Activated naive CD4-positive, alpha-beta T cell treated with anti-CD3 and anti-CD28 coated beads, Interleukin-2, amount 50 U/mL, for 72 hours (primary cell): ENCODE results near the gene EMC6. TPM values are rescaled to one million over a fixed set of nuclear protein-coding genes. Genes with fewer than 3 reads are reported as not detected.
A peak's percentile ranks its signal among the peaks of the same experiment; 100 is the strongest.

Source experiments
- ATAC-seq, 2 donors: fragments of 150-1000 bp; cut with Tn5 transposase; 2 replicates each; pipeline ENCODE4 v1.10.0; 2021; ENCODE audit warnings: mild to moderate bottlenecking in 2 of 2, moderate library complexity in 2 of 2
- DNase-seq, 2 donors: peaks; one replicate each; pipeline ENCODE4 v3.0.0; 2021 to 2022; ENCODE audit warnings: low spot score in 2 of 2
- H3K27ac Mint-ChIP-seq, 2 donors: one replicate each; pipeline ENCODE4 v1.8.0; 2022; ENCODE audit warnings: mild to moderate bottlenecking in 2 of 2, mixed read lengths in 2 of 2
- H3K36me3 Mint-ChIP-seq, 2 donors: one replicate each; pipeline ENCODE4 v1.8.0; 2022; ENCODE audit warnings: mixed read lengths in 2 of 2
- H3K9me3 Mint-ChIP-seq, 2 donors: one replicate each; pipeline ENCODE4 v1.8.0; 2022; ENCODE audit warnings: mixed read lengths in 2 of 2
- total RNA-seq, 2 donors: library from RNA; stranded (reverse); gene quantifications; one replicate each; pipeline ENCODE4 v1.2.3, GENCODE V29; 2022

The EMC6 gene
- 10 to 100 TPM; 41.6 to 49.8 TPM for total RNA-seq

- H3K36me3 Mint-ChIP-seq, result peaks cover 7% of the 10 kb centered on the region in 2 donors
- ATAC-seq, result peak; percentile 94 to 98
These were observed at the start of gene EMC6, which contains the start of gene TAX1BP3 for GRCh38 chr17:3668279-3669084. Gene EMC6, plus strand, starts transcription at chr17:3668812. Its CDS starts 335 bp downstream, at chr17:3669147. Gene TAX1BP3, minus strand, starts transcription at chr17:3668578. Its CDS starts 52 bp downstream, at chr17:3668526.

GRCh38 chr17:3621146-3621720 is 47.4 kb upstream of the EMC6 start:
- H3K27ac Mint-ChIP-seq, result peak overlapping the region in 1 of 2 donors; percentile 72
- no peak for ATAC-seq
- H3K9me3 Mint-ChIP-seq, result peaks cover 0 to 6% of the 10 kb centered on the region in 2 donors
- DNase-seq, result no peak
- H3K36me3 Mint-ChIP-seq, result peaks cover 21 to 38% of the 10 kb centered on the region in 2 donors

More at GRCh38 chr17:3668279-3669084, at the start of gene EMC6, which contains the start of gene TAX1BP3:
- peak; percentile 100 for DNase-seq
- Mint-ChIP-seq H3K27ac (peak within 1 kb of the TSS; percentile 93 to 96), H3K9me3 (no peaks in the 10 kb centered on the region)

- Mint-ChIP-seq H3K9me3 (no peaks in the 10 kb centered on the region), H3K27ac (no peak overlapping the region), H3K36me3 (peaks cover 11 to 29% of the 10 kb centered on the region in 2 donors)
- ATAC-seq (no peak), DNase-seq (no peak)
These were observed 45.5 kb upstream of the EMC6 start for GRCh38 chr17:3622977-3623594.

- H3K36me3 Mint-ChIP-seq, result peaks cover 0 to 12% of the 10 kb centered on the region in 2 donors
- no peaks in the 10 kb centered on the region for H3K9me3 Mint-ChIP-seq
- no peak overlapping the region for H3K27ac Mint-ChIP-seq
- DNase-seq (no peak), ATAC-seq (no peak)
These were observed 41.5 kb upstream of the EMC6 start for GRCh38 chr17:3626831-3627768.

GRCh38 chr17:3627769-3628167 is 40.8 kb upstream of the EMC6 start:
- Mint-ChIP-seq H3K27ac (no peak overlapping the region), H3K36me3 (peaks cover 0 to 12% of the 10 kb centered on the region in 2 donors), H3K9me3 (no peaks in the 10 kb centered on the region)
- no peak for ATAC-seq
- DNase-seq, result no peak

GRCh38 chr17:3630781-3631180 is 37.8 kb upstream of the EMC6 start:
- no peaks in the 10 kb centered on the region for H3K9me3 Mint-ChIP-seq
- ATAC-seq, result no peak
- no peak overlapping the region for H3K27ac Mint-ChIP-seq
- DNase-seq, result no peak
- H3K36me3 Mint-ChIP-seq, result peaks cover 0 to 12% of the 10 kb centered on the region in 2 donors

- DNase-seq (no peak), ATAC-seq (no peak)
- no peak overlapping the region for H3K27ac Mint-ChIP-seq
- peaks cover 0 to 7% of the 10 kb centered on the region in 2 donors for H3K36me3 Mint-ChIP-seq
- no peaks in the 10 kb centered on the region for H3K9me3 Mint-ChIP-seq
These were observed 36.3 kb upstream of the EMC6 start for GRCh38 chr17:3632287-3632686.

GRCh38 chr17:3635474-3636153 is 33.0 kb upstream of the EMC6 start:
- DNase-seq, result no peak
- Mint-ChIP-seq H3K9me3 (no peaks in the 10 kb centered on the region), H3K27ac (peak overlapping the region; percentile 11 to 62), H3K36me3 (no peaks in the 10 kb centered on the region)
- no peak for ATAC-seq

- no peaks in the 10 kb centered on the region for H3K9me3 Mint-ChIP-seq
- ATAC-seq (peak; percentile 95 to 97), DNase-seq (peak; percentile 96 to 97)
- H3K27ac Mint-ChIP-seq, result peak within 1 kb of the TSS; percentile 94 to 99
- H3K36me3 Mint-ChIP-seq, result no peaks in the 10 kb centered on the region
These were observed 32.3 kb upstream of the EMC6 start, which contains the start of the genes CTNS and SHPK for GRCh38 chr17:3636154-3636907. Gene CTNS, plus strand, starts transcription at chr17:3636760. Its CDS starts 3,447 bp downstream, at chr17:3640207. Gene SHPK, minus strand, starts transcription at chr17:3636250. Its CDS starts 31 bp downstream, at chr17:3636219.

GRCh38 chr17:3636908-3637373 is 31.7 kb upstream of the EMC6 start:
- Mint-ChIP-seq H3K27ac (peak overlapping the region in 1 of 2 donors; percentile 94), H3K9me3 (no peaks in the 10 kb centered on the region), H3K36me3 (no peaks in the 10 kb centered on the region)
- DNase-seq (peak in 1 of 2 donors; percentile 13), ATAC-seq (no peak)

GRCh38 chr17:3639981-3640596 is 28.5 kb upstream of the EMC6 start:
- ATAC-seq (peak; percentile 28 to 40), DNase-seq (peak in 1 of 2 donors; percentile 31)
- H3K9me3 Mint-ChIP-seq, result no peaks in the 10 kb centered on the region
- H3K27ac Mint-ChIP-seq, result peak overlapping the region; percentile 78 to 85
- H3K36me3 Mint-ChIP-seq, result no peaks in the 10 kb centered on the region

- H3K36me3 Mint-ChIP-seq, result no peaks in the 10 kb centered on the region
- ATAC-seq, result no peak
- H3K9me3 Mint-ChIP-seq, result no peaks in the 10 kb centered on the region
- no peak for DNase-seq
- no peak overlapping the region for H3K27ac Mint-ChIP-seq
These were observed 27.6 kb upstream of the EMC6 start for GRCh38 chr17:3641014-3641413.

- Mint-ChIP-seq H3K27ac (no peak overlapping the region), H3K36me3 (no peaks in the 10 kb centered on the region), H3K9me3 (no peaks in the 10 kb centered on the region)
- DNase-seq (no peak), ATAC-seq (no peak)
These were observed 26.7 kb upstream of the EMC6 start for GRCh38 chr17:3641717-3642486.

GRCh38 chr17:3643889-3644349 is 24.7 kb upstream of the EMC6 start:
- peak in 1 of 2 donors; percentile 83 for ATAC-seq
- H3K36me3 Mint-ChIP-seq, result no peaks in the 10 kb centered on the region

More at GRCh38 chr17:3643889-3644349, 24.7 kb upstream of the EMC6 start:
- H3K27ac Mint-ChIP-seq, result peak overlapping the region in 1 of 2 donors; percentile 60
- H3K9me3 Mint-ChIP-seq, result no peaks in the 10 kb centered on the region
- DNase-seq, result no peak
